Measurements from ENCODE around the gene G6PC3. TPM values are rescaled to one million over a fixed set of nuclear protein-coding genes. Genes with fewer than 3 reads are reported as not detected.

Gene G6PC3
- total RNA-seq, 1 donor from 2014 or later: 30.4 TPM

GRCh38 chr17:44049294-44050060 is 21.1 kb upstream of the G6PC3 start:
- DNase-seq (ENCODE audit: missing footprints) (no peak), ATAC-seq (no peak)
- intact Hi-C loops (cut with DNase I): loop anchor here (10.0 kb wide), 1 partner anchor 105 kb away; the partner anchor contains the start of gene PPY

DNA sequence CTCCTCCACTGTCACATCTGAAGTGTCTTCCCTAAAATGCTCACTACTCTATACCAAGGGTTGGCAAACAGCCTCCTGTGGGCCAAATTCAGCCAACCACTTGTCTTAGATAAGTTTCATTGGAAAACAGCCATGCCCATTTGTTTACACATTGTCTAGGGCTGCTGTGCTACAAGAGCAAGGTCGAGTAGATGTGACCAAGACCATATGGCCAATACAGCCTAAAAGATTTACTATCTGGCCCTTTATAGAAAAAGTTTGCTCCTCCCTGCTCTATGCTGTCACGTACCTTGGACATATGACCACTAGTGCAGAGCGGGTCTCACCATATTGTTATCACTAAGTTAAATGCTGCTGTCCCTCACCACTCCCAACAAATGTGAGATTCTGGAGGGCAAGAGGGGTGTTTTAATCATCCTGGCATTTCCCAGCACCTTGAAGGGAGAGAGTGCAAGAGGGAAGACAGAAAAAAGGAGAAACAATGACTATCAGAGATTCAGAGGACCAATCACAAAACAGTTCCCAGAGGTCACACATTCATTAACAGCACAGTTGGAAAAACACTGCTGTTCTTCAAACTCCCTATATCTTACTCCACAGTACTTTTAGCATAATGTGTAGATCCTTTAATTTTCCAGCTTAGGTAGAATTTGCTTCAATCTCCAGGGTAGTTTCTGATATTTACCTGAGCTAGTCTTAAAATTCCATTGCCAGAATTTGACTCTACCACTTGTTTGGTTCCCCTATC is 17.2 kb upstream of the G6PC3 start:
- intact Hi-C loops (cut with DNase I): no loop called here
- DNase-seq (ENCODE audit: missing footprints) (no peak), ATAC-seq (peak; percentile 81)

DNA sequence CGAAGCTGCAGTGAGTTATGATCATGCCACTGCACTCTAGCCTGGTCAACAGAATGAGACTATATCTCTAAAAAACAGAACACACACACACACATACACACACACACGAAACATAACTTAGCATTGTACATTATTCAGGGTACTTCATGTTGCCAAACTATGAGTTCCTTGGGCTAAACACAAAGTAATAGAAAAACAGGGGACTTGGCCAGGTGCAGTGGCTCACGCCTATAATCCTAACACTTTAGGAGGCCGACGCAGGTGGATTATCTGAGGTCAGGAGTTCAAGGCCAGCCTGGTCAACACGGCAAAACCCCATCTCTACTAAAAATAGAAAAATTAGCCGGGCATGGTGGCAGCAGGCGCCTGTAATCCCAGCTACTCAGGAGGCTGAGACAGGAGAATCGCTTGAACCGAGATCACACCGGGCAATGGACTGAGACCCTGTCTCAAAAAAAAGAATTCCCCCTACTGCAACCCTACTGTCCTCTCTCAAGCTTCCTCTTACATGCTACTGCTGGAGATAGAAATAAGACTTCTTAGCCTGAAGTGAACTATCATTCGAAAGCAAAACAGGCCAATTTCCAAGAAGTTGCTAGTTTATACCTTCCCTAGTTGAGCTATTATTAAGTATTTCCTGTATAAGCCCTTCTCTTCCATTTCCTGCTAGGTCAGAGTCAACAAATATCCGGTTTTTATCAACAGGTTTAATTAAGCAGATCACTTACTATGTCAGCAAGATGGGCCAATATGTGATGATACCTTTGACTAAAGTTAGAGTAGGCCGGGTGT is 11.2 kb upstream of the G6PC3 start:
- no peak for ATAC-seq
- intact Hi-C loops (cut with DNase I): no loop called here
- DNase-seq (ENCODE audit: missing footprints): no peak

DNA sequence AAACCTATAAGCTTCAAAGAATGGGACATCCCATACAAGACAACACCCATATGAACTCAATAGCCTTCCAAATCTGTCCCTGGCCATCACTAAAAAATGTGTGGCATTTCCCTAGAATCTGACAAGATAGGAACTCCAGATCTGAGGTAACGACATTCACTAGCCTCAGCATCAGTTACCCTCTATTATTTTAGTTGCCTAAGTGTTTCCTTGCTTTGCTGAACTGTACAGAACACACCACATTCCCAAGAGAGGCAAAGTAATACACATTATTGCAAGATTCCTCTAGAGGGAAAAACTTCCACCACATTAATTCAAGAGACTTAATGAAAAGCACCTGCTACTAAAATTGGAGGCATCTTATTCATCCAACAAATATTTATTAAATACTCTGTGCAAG is 9.1 kb upstream of the G6PC3 start:
- no peak for ATAC-seq
- intact Hi-C loops (cut with DNase I): no loop called here
- no peak for DNase-seq (ENCODE audit: missing footprints)

DNA sequence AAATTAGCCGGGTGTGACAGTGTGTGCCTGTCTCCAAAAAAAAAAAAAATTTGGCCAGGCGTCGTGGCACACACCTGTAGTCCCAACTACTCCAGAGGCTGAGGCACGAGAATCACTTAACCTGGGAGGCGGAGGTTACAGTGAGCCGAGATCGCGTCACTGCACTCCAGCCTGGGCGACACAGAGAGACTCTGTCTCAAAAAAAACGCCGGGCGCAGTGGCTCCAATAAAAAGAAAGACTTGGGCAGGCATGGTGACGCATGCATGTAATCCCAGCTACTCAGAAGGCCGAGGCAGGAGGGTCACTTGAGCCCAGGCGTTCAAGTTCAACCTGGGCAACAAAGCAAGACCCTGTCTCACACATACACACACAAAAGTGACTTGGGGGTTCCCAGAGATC is 7.7 kb upstream of the G6PC3 start:
- DNase-seq (ENCODE audit: missing footprints) (no peak), ATAC-seq (no peak)
- intact Hi-C loops (cut with DNase I): loop anchor here (2.0 kb wide), 1 partner anchor 56 kb away; no protein-coding TSS in a partner anchor

DNA sequence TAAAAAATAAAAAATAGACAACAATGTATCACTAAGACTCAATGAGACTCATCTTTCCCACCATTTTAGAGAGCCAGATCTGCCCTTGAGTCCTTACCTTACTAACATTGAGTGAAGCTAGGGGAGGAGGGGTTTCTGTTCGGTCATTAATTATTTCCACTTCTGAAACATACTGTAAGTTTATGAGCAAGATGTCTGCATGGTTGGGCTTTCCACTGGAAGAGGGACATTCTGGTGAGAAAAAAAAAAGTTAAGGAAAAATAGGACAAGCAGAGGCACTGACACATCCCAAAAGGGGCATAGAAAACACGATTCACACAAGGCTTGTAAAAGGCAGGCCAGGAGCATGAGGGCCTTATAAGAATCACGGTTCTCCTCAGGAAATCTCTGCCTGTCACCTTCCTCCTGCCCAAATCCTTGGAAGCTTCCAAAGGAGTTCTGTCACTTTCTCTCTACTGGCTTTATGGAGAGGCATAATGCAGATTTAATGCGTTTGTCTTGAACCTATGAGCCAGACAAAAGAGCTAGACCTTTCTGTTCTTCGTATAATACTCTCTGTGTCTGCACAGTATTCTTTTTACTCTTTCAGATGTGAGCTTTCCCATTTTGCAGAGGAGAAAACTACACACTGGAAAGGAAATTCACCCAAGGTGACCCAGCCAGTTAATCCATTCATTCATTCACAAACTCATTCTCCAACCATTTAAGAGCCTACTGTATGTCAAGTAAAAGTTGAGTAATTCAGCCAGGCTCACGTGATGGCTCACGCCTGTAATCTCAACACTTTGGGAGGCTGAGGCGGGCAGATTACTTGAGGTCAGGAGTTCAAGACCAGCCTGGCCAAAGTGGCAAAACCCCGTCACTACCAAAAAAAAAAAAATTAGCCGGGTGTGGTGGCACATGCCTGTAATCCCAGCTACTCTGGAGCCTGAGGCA is 6.6 kb upstream of the G6PC3 start:
- intact Hi-C loops (cut with DNase I): loop anchor here (2.0 kb wide), 1 partner anchor 57 kb away; no protein-coding TSS in a partner anchor
- no peak for DNase-seq (ENCODE audit: missing footprints)
- no peak for ATAC-seq

DNA sequence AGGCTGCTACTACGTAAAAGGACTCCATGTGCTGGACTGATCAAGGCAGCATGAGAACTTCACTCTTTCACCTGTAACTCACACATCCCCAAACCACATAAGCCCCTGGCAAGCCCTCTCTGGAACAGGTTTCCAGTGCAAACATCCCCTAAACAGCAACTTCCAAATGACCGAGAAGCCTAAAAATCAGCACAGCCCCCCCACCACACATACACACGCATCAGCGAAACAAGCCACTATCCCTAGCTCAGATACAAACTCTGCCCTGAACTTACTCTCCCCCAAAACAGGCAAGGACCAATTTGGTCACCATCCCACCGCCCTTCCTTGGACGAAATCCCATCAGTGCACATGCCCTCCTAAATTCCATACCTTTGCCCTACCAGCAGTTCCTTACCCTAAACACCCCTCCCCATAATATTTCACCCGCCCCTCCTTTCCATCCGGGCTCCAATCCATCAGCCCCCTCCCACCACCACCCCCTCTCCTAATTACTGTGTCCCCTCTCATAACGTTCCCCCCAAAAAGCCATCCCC is 4.8 kb upstream of the G6PC3 start:
- ATAC-seq: no peak
- intact Hi-C loops (cut with DNase I): no loop called here
- no peak for DNase-seq (ENCODE audit: missing footprints)

DNA sequence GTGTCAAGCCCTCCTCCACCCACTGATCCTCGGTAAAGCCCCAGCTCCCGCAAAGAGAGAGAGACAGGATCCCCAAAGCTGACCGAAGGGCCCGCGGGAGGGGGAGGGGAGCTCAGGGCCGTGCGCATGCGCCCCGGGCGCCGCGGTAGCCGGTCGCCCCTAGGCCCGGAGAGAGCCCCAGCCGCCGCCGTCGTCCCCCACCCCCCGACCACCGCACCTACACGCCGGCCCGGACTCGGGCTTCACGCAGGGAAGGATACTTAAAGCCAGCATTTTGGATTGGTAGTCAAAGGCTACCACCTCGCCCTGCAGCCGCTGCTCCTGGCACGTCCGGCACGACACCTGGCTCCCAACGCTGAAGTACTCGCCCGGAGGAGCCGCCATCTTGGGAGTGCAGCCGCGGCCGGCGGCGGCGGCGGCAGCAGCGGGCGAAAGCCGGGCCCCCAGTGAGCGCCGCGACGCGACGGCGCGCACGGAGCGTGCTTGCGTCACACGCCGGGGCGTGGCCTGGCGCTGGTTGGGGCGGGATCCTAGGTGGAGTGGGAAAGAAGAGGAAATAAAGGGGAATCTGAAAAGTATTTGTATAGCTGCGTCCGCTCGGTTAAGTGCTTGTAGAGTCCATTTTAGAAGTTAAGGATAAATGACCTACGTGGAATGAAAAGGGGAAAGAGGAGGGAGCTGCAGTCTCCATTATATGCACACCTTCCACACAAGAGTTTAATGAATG is 4.2 kb upstream of the G6PC3 start, which contains the start of gene LSM12:
Gene LSM12 (minus strand): TSS at position 468 of the 727 bp plus-strand sequence. CDS start 84 bp downstream, at position 384.
- intact Hi-C loops (cut with DNase I): no loop called here
- peak; percentile 87 for ATAC-seq
- peak; percentile 96 for DNase-seq (ENCODE audit: missing footprints)

GRCh38 chr17:44067545-44067940 is 3.0 kb upstream of the G6PC3 start:
- intact Hi-C loops (cut with DNase I): no loop called here
- ATAC-seq: no peak
- DNase-seq (ENCODE audit: missing footprints): no peak

GRCh38 chr17:44069974-44070454 is 521 bp upstream of the G6PC3 start:
- intact Hi-C loops (cut with DNase I): loop anchor here (2.0 to 5.0 kb wide), 3 partner anchors 27 to 53 kb away; partner anchors contain the start of gene HDAC5
- DNase-seq (ENCODE audit: missing footprints): no peak
- no peak for ATAC-seq

DNA sequence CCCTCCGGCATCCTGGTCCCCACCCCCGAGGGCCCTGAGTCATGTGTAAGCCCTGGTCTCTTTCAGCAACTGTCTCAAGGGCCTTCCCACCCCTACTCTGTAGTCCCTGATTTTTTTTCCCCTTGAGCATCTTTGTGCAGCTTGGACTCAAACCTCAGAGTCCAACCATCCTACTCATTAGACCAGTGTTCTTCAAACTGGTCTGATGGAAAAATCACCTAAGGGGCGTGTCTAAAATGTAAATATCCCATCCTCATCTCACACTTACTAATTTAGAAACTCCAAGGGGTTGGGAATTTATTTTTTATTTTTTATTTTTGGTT is 624 bp downstream of the G6PC3 start:
- DNase-seq (ENCODE audit: missing footprints): no peak
- intact Hi-C loops (cut with DNase I): loop anchor here (2.0 to 5.0 kb wide), 3 partner anchors 26 to 52 kb away; partner anchors contain the start of gene HDAC5
- ATAC-seq: no peak

GRCh38 chr17:44071772-44072171 is 1.2 kb downstream of the G6PC3 start:
- no peak for ATAC-seq
- DNase-seq (ENCODE audit: missing footprints): no peak
- intact Hi-C loops (cut with DNase I): loop anchor here (2.0 to 5.0 kb wide), 3 partner anchors 25 to 51 kb away; partner anchors contain the start of gene HDAC5

GRCh38 chr17:44074231-44074910 is 3.8 kb downstream of the G6PC3 start:
- no peak for DNase-seq (ENCODE audit: missing footprints)
- intact Hi-C loops (cut with DNase I): loop anchor here (5.0 kb wide), 1 partner anchor 38 kb away; no protein-coding TSS in a partner anchor
- no peak for ATAC-seq

GRCh38 chr17:44074911-44075285 is 4.4 kb downstream of the G6PC3 start:
- intact Hi-C loops (cut with DNase I): loop anchor here (5.0 kb wide), 1 partner anchor 37 kb away; no protein-coding TSS in a partner anchor
- no peak for ATAC-seq
- DNase-seq (ENCODE audit: missing footprints): no peak

DNA sequence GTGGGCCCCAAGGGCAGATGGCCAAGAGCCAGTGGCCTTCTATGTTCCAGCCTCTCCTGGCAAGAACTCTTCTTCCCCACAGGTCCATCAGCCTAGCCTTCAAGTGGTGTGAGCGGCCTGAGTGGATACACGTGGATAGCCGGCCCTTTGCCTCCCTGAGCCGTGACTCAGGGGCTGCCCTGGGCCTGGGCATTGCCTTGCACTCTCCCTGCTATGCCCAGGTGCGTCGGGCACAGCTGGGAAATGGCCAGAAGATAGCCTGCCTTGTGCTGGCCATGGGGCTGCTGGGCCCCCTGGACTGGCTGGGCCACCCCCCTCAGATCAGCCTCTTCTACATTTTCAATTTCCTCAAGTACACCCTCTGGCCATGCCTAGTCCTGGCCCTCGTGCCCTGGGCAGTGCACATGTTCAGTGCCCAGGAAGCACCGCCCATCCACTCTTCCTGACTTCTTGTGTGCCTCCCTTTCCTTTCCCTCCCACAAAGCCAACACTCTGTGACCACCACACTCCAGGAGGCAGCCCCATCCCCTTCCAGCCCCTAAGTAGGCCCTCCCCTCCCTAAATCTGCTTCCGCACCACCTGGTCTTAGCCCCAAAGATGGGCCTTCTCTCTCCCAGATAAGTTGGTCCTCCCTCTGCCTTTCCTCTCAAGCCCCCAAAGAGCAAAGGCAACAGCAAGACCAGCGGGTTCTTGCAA is 5.2 kb downstream of the G6PC3 start:
- DNase-seq (ENCODE audit: missing footprints) (no peak), ATAC-seq (no peak)
- intact Hi-C loops (cut with DNase I): no loop called here
